Measurements from ENCODE around the gene TTLL10.

The TTLL10 gene

GRCh38 chr1:1157914-1158710, 15.6 kb upstream of the TTLL10 start:
- no peak for DNase-seq

GRCh38 chr1:1160281-1160930, 13.3 kb upstream of the TTLL10 start:
- DNase-seq = no peak

GRCh38 chr1:1161078-1161682, 12.5 kb upstream of the TTLL10 start:
- no peak for DNase-seq

GRCh38 chr1:1161683-1162079, 12.0 kb upstream of the TTLL10 start:
- no peak for DNase-seq

- DNase-seq = no peak
Observed at GRCh38 chr1:1162597-1163537, 10.8 kb upstream of the TTLL10 start.

- no peak for DNase-seq
Observed at GRCh38 chr1:1163538-1164070, 10.1 kb upstream of the TTLL10 start.

- no peak for DNase-seq
Observed at GRCh38 chr1:1164361-1164700, 9.3 kb upstream of the TTLL10 start.

- DNase-seq = no peak
Observed at GRCh38 chr1:1164701-1165451, 8.8 kb upstream of the TTLL10 start.

GRCh38 chr1:1165485-1165884, 8.2 kb upstream of the TTLL10 start:
- DNase-seq = no peak

GRCh38 chr1:1165900-1166421, 7.7 kb upstream of the TTLL10 start:
- DNase-seq = no peak

- no peak for DNase-seq
Observed at GRCh38 chr1:1166642-1167397, 6.9 kb upstream of the TTLL10 start.

GRCh38 chr1:1167398-1167821, 6.3 kb upstream of the TTLL10 start:
- no peak for DNase-seq

- DNase-seq = no peak
Observed at GRCh38 chr1:1167841-1168450, 5.7 kb upstream of the TTLL10 start.

GRCh38 chr1:1168451-1169411, 4.9 kb upstream of the TTLL10 start:
- no peak for DNase-seq

GRCh38 chr1:1169429-1170214, 4.1 kb upstream of the TTLL10 start:
- no peak for DNase-seq

- no peak for DNase-seq
Observed at GRCh38 chr1:1170215-1171091, 3.2 kb upstream of the TTLL10 start.

GRCh38 chr1:1171161-1171545, 2.5 kb upstream of the TTLL10 start:
- DNase-seq = no peak
